Keratinocyte (primary cell): ENCODE results near the gene MOCS1. TPM values are rescaled to one million over a fixed set of nuclear protein-coding genes. Genes with fewer than 3 reads are reported as not detected.

Source experiments
- DNase-seq: peaks from one replicate; pipeline ENCODE4 v3.0.0-alpha.2; 2011; ENCODE audit warnings: low read depth, missing footprints, low spot score
- FAIRE-seq: peaks from 2 replicates; lab custom pipeline; 2011; peaks lifted over from hg19 to GRCh38; lab: Jason Lieb, UNC
- H2AFZ ChIP-seq: 2 replicates; pipeline ENCODE4 v1.6.0; 2012; ENCODE audit warnings: low read length, control low read depth, inconsistent platforms; ENCODE audit not compliant: control insufficient read depth
- H3K27ac ChIP-seq: 2 replicates; pipeline ENCODE4 v1.5.1; 2011; ENCODE audit warnings: low read length; ENCODE audit not compliant: control insufficient read depth, insufficient read depth
- H3K27me3 ChIP-seq: 3 replicates; pipeline ENCODE4 v1.6.0; 2011; ENCODE audit warnings: low read length; ENCODE audit not compliant: control insufficient read depth, insufficient read depth; ENCODE audit errors: extremely low read depth
- H3K36me3 ChIP-seq, 2 experiments: 2 replicates in 1 of 2; 3 replicates in 1 of 2; pipeline ENCODE4 v1.5.1; 2011; ENCODE audit warnings: low read length in 2 of 2, mild to moderate bottlenecking in 1 of 2; ENCODE audit not compliant: control insufficient read depth in 2 of 2, insufficient read depth in 2 of 2; ENCODE audit errors: extremely low read depth in 1 of 2
- H3K4me1 ChIP-seq: 3 replicates; pipeline ENCODE4 v1.5.1; 2011; ENCODE audit warnings: low read length; ENCODE audit not compliant: control insufficient read depth, insufficient read depth; ENCODE audit errors: extremely low read depth
- H3K4me2 ChIP-seq: 3 replicates; pipeline ENCODE4 v1.6.0; 2011; ENCODE audit warnings: low read depth, low read length; ENCODE audit not compliant: control insufficient read depth, insufficient read depth; ENCODE audit errors: extremely low read depth
- H3K4me3 ChIP-seq, 3 experiments: fragments of 200-600 bp in 1 of 3; sonication (generic) in 1 of 3; 2 replicates in 2 of 3; 3 replicates in 1 of 3; pipeline ENCODE4 v1.5.1; 2011 to 2016; ENCODE audit warnings: low read length in 3 of 3, mild to moderate bottlenecking in 3 of 3, control low read depth in 2 of 3, inconsistent platforms in 1 of 3, low read depth in 1 of 3, mixed read lengths in 1 of 3, mixed run types in 1 of 3, moderate library complexity in 1 of 3; ENCODE audit not compliant: control insufficient read depth in 2 of 3, insufficient read depth in 2 of 3; ENCODE audit errors: extremely low read depth in 1 of 3
- H3K79me2 ChIP-seq: 2 replicates; pipeline ENCODE4 v1.6.0; 2012; ENCODE audit warnings: low read length; ENCODE audit not compliant: control insufficient read depth, insufficient read depth
- H3K9ac ChIP-seq: 3 replicates; pipeline ENCODE4 v1.6.0; 2011; ENCODE audit warnings: low read length; ENCODE audit not compliant: control insufficient read depth, insufficient read depth; ENCODE audit errors: extremely low read depth
- H3K9me1 ChIP-seq: 3 replicates; pipeline ENCODE4 v1.6.0; 2011; ENCODE audit warnings: low read length; ENCODE audit not compliant: control insufficient read depth, insufficient read depth; ENCODE audit errors: extremely low read depth
- H3K9me3 ChIP-seq: 2 replicates; pipeline ENCODE4 v1.5.1; 2012; ENCODE audit warnings: low read depth, low read length; ENCODE audit not compliant: control insufficient read depth
- H4K20me1 ChIP-seq: 3 replicates; pipeline ENCODE4 v1.6.0; 2011; ENCODE audit warnings: low read length; ENCODE audit not compliant: control insufficient read depth, insufficient read depth; ENCODE audit errors: extremely low read depth
- CTCF ChIP-seq, 3 experiments: IDR thresholded peaks in 1 of 3; conservative IDR thresholded peaks in 1 of 3; optimal IDR thresholded peaks in 1 of 3; 2 replicates in 2 of 3; 3 replicates in 1 of 3; pipeline versions ENCODE3 to v1.5.1; 2011; ENCODE audit warnings: low read length in 3 of 3, mild to moderate bottlenecking in 3 of 3, moderate library complexity in 2 of 3, control low read depth in 1 of 3, inconsistent platforms in 1 of 3; ENCODE audit not compliant: insufficient read depth in 2 of 3; ENCODE audit errors: extremely low read depth in 1 of 3
- EZH2 ChIP-seq: IDR thresholded peaks from one replicate; pipeline ENCODE4 v1.6.1; 2012; ENCODE audit warnings: inconsistent platforms, mild to moderate bottlenecking, low read length, moderate library complexity
- dilution Hi-C: fragments of 300-500 bp; cut with MboI; formaldehyde crosslinking; loops from one replicate; pipeline ENCODE4 v1.7.0; 2020; ENCODE audit warnings: low sequenced_read_pairs; ENCODE audit not compliant: extremely low pct_ligation_motif_present
- polyA plus RNA-seq, 5 experiments: library from polyadenylated mRNA; depleted of rRNA in 3 of 5; stranded (reverse) in 3 of 5; stranded (forward) in 1 of 5; unstranded in 1 of 5; fragments of >200 nt; gene quantifications; 1 replicate in 1 of 5; 2 replicates in 3 of 5; 3 replicates in 1 of 5; pipeline versions ENCODE4 v1.2.1 to v1.2.3, GENCODE V29; 2011 to 2012; ENCODE audit warnings: missing spikeins in 2 of 5, low read depth in 1 of 5, low replicate concordance in 1 of 5

MOCS1 gene
- polyA plus RNA-seq, 1 donor (not counting 4 experiments of a cell fraction or from before 2014, with no cell fraction given) = 2.2 TPM

DNA sequence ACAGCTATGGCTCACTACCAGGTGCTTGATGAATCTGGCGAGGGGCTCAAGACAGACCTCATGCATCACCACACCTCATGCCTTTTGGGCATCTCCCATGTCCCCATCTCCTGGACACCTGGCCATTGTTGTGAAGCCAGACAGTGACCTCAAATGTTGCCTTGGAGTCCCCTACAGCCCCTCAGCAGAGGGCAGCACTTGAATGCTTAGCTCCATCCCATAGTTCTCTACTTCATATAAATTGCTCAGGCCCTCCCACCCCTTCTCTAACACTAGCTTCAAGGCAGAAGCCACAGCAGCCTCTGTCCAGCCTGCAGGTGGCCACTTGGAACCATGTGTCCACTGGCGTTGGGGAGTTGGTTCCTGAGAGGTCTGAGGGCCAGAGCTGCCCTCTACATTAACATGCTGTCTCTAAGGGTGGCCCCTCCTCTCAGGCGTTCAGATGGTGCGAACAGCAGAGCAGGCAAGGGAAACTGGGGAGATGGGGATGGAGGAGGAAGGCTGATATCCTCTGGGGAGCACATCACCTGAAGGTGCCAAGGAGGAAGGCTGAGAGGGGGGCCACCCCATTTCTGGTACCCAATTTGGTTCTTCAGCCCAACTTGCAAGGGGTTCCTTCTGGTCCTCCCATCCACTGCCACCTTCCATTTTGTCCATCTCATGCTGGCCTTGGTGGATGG lies 31.3 kb downstream of the MOCS1 start:
- Histone ChIP-seq H3K9ac (no peak overlapping the region), H3K27me3 (no peaks in the 10 kb centered on the region), H3K27ac (no peak overlapping the region), H2AFZ (no peak overlapping the region), H3K4me1 (no peaks in the 10 kb centered on the region), H3K4me3 (no peak overlapping the region), H3K9me1 (no peaks in the 10 kb centered on the region), H3K79me2 (no peaks in the 10 kb centered on the region), H3K36me3 (no peaks in the 10 kb centered on the region), H4K20me1 (no peaks in the 10 kb centered on the region), H3K4me2 (no peak overlapping the region), H3K9me3 (no peaks in the 10 kb centered on the region)
- DNase-seq (no peak), FAIRE-seq (no peak)
- TF ChIP-seq EZH2 (no peak), CTCF (optimal IDR thresholded peaks at IDR 0.05 in 1 of 3, IDR thresholded peaks at IDR 0.05 in 1 of 3, conservative IDR thresholded peaks at IDR 0.05 in 1 of 3; ENCODE audit: extremely low read depth in 1 of 3, insufficient read depth in 2 of 3, low read length in 3 of 3) (no peak)
- dilution Hi-C loops = no loop called here

- no peak overlapping the region for H3K4me2 ChIP-seq
- DNase-seq (no peak), FAIRE-seq (no peak)
- H3K27me3 ChIP-seq = no peaks in the 10 kb centered on the region
- no peaks in the 10 kb centered on the region for H3K4me1 ChIP-seq
- H3K4me3 ChIP-seq = no peak overlapping the region
- no peak overlapping the region for H3K9ac ChIP-seq
- H4K20me1 ChIP-seq = no peaks in the 10 kb centered on the region
- no peaks in the 10 kb centered on the region for H3K9me1 ChIP-seq
- no peaks in the 10 kb centered on the region for H3K79me2 ChIP-seq
- no peak overlapping the region for H3K27ac ChIP-seq
- dilution Hi-C loops = no loop called here
- H3K36me3 ChIP-seq = no peaks in the 10 kb centered on the region
- TF ChIP-seq CTCF (optimal IDR thresholded peaks at IDR 0.05 in 1 of 3, IDR thresholded peaks at IDR 0.05 in 1 of 3, conservative IDR thresholded peaks at IDR 0.05 in 1 of 3; ENCODE audit: extremely low read depth in 1 of 3, insufficient read depth in 2 of 3, low read length in 3 of 3) (no peak), EZH2 (no peak)
- H3K9me3 ChIP-seq = no peaks in the 10 kb centered on the region
- H2AFZ ChIP-seq = no peak overlapping the region
Observed at GRCh38 chr6:39902136-39902535, 32.1 kb downstream of the MOCS1 start.
